Calu3 (cell line): Measurements from ENCODE around the gene IGFBP1. TPM values are rescaled to one million over a fixed set of nuclear protein-coding genes. Genes with fewer than 3 reads are reported as not detected.

Source experiments
- total RNA-seq: library from RNA; stranded (reverse); gene quantifications from 2 replicates; pipeline ENCODE4 v1.2.3, GENCODE V29; 2022

IGFBP1 gene
- total RNA-seq, 1 experiment from 2014 or later: 6.1 TPM

Other genes starting within 250 kb of the IGFBP1 start
- not detected in 2 replicates for gene CCDC201, start 15.4 kb upstream of the IGFBP1 start, total RNA-seq
- gene IGFBP3, start 32.8 kb downstream of the IGFBP1 start, total RNA-seq: 221 and 315 TPM in 2 replicates